GM18519 (cell line): ENCODE data around the gene KEAP1.

Experiments used
- ATAC-seq: cut with Tn5 transposase; IDR thresholded peaks from one replicate; pipeline ENCODE4 v1.9.1; 2021; ENCODE audit warnings: mild to moderate bottlenecking, moderate library complexity; ENCODE audit not compliant: unreplicated experiment, low FRiP score

The KEAP1 gene

DNA sequence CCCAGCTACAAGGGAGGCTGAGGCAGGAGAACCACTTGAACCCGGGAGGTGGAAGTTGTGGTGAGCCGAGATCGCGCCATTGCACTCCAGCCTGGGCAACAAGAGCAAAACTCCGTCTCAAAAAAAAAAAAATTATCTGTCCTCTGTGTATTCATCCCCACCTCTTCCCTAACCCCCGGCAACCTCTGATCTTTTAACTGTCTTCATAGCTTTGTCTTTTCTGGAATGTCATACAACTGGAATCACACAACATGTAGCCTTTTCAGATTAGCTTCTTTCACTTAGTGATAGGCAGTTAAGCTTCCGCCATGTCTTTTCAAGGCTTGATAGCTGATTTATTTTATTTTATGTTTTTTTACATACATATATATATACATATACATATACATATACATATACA lies 22.5 kb upstream of the KEAP1 start:
- no peak for ATAC-seq

DNA sequence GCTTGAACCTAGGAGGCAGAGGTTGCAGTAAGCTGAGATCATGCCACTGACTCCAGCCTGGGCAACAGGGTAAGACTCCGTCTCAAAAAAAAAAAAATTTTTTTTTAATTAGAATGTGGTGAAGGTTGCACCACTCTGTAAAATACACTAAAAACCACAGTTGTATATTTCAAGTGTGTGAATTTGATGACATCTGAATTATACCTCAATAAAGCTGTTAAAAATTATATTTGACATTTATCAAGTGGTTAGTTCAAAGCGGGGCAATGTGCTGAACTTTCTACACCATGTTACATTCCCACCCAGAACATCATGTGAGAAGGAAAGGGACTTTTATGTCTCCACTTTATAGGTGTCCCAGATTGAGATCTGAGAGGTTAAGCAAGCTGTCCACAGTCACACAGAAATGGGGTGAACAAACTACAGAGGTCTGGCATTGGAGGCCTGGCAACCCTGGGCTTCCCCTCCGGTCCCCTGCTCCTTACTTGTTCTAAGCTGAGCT lies 20.0 kb upstream of the KEAP1 start:
- ATAC-seq: no peak

DNA sequence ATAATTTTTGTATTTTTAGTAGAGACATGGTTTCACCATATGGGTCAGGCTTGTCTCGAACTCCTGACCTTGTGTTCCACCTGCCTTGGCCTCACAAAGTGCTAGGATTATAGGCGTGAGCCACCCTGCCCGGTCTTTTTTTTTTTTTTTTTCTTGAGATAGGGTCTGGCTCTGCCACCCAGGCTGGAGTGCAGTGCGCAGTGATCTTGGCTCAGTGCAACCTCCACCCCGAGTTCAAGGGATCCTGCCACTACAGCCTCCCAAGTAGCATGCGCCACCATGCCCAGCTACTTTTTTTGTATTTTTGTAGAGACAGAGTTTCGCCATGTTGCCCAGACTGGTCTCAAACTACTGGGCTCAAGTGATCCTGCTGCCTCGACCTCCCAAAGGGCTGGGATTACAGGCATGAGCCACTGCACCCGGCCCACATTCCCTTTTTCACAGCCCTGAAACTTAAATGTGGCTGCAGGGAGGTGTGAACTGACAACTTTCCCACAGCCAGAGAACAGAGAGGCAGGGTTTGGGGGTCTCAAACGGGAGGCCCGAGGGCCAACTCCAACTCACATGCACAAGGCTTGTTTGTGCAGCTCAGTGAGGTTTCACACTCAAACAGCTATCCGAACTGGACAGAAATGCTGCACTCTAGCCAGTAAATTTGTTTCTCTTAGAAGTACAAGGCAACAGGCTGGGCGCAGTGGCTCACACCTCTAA lies 18.5 kb upstream of the KEAP1 start:
- no peak for ATAC-seq

DNA sequence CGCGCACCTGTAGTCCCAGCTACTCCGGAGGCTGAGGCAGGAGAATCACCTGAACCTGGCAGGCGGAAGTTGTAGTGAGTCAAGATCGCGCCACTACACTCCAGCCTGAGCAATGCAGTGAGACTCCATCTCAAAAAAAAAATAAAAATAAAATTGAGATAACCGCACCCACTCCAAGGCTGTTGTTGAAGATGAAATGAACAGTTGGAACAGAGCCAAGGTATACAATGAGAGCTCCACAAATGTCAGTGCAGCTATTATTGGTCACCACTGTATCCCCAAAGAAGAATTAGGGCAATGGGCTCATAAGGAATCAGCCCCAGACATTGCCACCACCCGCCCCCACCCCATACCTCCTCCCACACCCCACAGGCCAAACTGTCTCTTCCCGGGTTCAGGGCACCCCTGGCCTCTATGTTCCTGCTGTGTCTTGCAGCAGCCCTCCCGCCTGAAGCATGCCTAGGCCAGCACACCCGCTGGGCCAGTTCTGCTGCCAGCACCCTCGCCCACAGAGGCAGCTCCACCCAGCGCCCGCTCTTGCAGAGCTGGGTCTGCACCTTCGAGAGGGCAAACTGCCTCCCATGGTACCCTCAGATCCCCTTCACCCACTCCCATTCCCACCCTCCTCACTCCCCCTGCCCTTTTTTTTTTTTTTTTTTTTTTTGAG lies 17.6 kb upstream of the KEAP1 start:
- no peak for ATAC-seq

DNA sequence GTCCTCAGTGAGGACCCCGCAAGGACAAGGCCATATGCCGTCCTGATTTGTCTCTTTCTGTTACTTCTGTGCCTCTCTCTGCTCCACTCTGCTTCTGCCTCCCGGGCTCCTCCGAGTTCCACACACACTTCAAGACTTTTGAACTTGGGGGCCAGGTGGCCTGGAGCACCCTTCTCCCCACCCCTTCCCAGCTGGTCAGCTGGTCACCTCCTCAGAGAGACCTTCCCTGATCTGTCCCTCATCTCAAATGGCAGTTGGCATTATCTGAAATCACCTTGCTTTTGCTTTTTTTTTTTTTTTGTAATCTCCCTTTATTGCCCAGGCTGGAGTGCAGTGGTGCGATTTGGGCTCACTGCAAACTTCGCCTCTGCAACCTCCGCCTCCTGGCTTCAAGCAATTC lies 16.3 kb upstream of the KEAP1 start:
- no peak for ATAC-seq

DNA sequence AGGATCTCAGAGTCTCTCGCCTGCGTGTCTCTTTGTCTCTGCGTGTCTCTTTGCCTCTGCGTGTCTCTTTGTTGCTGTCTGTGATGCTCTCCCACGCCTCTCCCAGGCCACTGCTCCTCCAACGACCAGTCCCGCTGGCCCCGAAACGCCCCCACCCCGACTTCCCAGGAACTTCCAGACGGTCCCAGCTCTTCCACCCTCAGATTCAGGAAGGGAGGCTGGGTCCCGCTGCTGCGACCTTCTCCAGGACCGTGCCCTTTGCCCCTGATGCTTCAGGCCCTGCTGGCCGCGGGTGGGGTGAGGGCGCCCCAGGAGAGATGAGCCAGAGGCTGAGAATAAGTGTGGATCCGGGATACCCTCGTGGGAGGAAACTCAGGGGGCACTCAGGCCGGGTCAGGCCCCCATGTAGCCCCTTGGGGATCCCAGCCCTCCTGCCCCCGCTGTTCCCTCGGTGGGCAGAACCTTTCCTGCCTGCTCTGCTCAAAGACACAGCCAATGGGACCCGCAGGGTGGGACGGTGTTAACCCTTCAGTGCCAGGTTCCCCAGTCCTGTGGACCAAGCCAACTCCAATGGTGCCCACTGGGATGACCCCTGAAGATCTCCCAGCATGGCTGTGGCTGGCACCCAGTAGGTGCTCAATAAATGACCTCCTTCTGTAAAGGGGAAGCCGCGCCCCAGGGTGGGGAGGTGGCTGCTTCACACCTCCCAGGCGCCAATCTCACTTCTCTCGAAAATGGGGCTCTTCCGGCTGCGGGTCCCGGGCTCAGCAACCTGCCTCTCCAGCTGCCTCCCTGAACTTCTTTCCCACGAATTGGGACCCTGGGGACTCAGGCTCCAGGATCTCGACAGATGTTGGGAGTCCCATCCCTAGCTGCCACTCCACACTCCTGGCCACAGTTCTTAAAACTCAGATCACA lies 15.5 kb upstream of the KEAP1 start:
- no peak for ATAC-seq

DNA sequence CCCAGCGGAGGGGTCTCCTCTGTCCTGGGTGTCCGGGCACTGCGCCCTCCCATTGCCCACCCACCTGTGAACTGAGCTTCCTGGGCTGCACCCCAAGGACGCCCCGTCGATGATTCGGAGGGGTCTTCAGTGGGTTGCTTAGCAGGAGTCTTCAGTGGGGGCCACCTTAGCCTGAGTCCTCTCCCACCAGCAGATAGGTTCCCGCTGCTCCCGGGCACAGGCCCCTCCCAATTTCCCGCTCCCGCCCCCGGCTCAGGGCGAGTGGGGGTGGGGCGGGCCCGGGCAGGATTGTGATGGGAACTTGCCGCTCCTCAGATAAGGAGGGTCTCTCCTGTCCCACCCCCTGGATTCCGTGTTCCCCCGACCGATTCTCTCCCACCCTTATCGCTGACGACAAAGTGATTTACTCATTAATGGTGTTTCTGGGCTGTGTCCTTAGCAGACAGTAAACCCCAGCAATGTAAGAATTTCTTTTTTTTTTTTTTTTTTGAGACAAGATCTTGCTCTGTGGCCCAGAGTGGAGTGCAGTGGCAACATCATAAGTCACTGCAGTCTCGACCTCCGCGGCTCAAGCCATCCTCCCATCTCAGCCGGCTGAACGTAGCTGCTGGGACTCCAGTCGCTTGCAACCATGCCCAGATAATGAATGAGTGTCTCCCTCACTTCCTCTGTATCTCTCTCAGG lies 14.7 kb upstream of the KEAP1 start:
- ATAC-seq: no peak

DNA sequence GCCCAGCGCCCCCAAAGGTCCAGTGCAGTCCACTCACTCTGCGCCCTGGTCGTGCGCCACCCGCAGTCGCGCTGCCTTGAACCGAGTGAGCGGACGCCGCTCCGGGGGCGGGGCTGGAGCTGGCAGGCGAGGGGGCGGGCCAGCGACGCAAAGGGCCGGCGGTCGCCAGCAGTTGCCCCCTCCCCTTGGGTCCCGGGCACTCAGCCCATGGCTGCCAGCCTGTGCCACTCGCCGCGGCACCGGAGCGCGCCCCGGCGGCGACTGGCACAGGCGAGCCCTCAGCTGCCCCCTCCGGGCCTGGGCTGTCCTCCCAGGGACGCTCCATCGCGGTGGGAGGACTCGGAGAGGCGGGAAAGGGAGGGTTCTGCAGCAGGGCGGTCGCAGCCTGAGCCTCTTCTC lies 14.2 kb upstream of the KEAP1 start, which contains the start of gene S1PR5:
Gene S1PR5 (minus strand): TSS at position 87 of the 399 bp plus-strand sequence. CDS start 2,436 bp downstream, outside the sequence.
- no peak for ATAC-seq

DNA sequence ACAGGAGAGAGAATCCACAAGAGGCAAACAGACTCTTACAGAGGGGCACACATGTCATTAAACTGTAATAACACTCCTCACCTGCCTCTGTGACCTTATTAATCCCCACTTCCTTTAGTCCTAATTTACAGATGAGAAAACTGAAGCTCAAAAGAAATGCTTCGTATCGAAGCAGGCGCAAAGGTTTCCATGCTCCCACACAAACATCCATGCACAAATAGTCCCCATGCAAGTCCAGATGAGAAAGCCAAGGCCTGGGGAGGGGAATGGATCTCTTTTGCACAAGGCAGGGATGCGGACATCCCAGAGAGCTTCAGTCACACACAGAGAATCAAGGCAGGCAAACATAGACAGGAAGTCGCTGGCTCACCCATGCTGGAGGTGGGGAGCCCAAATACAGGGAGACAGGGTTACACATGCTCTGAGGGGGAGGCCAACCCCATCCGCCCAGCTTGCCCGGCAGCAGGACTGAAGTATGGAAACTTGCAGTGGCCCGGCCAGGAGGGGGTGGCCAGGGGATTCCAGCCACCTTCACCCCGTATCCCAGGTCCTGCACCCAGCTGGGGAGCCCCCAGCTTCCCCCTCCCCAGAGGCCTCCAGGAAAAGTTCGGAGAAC lies 13.6 kb upstream of the KEAP1 start:
- no peak for ATAC-seq

DNA sequence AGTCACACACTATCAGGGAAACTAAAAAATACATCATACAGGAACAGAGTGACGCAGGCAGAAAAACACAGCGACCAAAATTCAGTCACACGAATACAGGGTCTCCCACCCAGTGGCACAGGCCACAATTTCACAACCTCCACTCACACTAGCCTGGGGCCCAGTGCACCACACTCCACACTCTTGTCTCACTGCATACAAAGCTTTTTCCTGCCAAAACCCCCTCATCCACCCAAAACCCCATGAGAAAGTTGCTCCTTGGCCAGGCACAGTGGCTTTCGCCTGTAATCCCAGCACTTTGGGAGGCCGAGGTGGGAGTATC lies 12.9 kb upstream of the KEAP1 start:
- no peak for ATAC-seq

DNA sequence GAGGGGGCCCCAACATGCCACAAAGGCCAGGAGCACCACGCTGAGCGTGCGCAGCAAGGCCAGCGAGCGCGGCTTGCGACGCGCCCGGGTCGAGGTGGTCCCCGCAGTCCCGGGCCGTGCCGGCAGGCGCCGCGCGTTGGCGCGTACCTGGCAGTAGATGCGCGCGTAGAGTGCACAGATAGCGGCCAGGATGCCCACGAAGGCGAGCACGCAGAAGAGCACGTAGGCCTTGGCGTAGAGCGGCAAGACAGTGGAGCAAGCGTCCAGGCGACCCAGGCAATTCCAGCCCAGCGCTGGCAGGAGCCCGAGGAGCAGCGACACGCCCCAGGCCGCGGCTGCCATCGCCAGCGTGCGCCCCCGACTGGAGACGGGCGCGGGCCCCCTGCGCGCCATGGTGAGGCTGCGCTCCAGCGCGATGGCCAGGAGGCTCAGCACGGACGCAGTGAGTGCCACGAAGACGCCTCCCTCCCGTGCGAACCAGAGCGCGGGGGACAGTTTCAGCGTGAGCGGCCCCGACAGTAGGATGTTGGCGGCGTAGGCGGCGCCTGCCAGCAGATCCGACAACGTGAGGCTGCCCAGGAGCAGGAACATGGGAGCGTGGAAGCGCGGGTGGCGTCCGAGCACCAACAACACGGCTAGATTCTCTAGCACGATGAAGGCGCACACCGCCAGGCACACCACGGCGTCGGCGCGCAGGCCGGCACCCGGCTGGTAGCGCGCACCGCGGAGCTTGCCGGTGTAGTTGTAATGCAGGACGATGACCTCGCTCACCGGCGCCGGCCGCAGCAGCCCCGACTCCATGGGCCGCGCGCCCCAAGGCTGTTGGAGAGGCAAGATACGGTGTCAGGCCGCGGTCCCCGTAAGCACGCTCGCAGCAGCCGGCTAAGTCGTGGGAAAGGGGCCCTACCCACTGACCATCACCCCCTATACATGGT lies 11.3 kb upstream of the KEAP1 start:
- no peak for ATAC-seq

DNA sequence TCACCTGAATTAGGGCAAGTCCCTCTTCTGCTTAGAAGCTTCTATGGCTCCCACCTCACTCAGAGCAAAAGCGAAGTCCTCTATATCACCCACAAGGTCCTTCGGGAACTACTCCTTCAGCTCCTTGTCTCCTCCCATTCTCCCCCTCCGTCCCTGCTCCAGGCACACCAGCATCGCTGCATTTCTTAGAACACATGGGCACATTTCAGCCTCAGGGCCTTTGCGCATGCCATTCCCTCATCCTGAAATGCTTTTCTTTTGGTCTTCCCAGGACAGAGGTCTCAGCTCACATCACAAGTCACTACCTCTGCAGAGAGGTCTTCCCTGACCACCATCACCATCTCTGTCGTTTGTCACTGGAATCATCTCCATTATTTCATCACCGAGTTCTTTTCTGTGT lies 10.1 kb upstream of the KEAP1 start:
- ATAC-seq: no peak

DNA sequence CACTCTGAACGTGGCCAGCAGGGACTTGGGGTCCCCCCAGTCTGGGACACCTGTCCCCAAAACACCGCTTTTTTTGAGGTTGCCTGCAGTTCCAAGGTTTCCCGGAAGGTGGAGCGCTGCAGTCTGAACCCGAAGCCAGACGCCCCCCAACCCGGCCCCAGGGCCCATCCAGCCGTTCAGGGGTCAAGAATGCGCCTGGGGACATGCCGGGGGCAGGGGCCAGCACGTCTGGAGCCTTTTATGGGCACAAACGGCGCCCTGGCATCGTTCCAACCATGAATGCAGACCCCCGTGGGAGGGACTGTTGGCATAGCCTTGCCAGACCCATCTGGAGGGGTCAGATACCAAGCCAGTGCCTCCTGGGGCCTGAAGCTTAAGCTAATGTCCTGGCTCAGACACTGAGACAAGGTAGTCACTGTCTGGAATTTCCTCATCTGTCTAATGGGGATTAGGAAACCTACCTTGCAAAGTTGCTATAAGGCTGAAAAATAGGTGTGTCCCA lies 7.2 kb upstream of the KEAP1 start:
- no peak for ATAC-seq

DNA sequence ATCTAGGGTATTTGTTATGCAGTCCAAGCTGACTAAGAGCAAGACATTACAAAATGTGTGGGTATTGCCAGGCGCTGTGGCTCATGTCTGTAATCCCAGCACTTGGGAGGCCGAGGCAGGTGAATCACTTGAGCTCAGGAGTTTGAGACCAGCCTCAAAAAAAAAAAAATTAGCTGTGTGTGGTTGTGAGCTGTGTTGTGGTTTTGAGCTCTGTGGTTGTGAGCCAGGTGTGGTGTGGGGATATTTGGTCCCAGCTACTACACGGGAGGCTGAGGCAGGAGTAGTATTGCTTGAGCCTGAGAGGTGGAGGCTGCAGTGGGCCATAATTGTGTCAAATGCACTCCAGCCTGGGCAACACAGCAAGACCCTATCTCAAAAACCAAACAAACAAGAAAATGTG lies 5.6 kb upstream of the KEAP1 start:
- ATAC-seq: no peak

DNA sequence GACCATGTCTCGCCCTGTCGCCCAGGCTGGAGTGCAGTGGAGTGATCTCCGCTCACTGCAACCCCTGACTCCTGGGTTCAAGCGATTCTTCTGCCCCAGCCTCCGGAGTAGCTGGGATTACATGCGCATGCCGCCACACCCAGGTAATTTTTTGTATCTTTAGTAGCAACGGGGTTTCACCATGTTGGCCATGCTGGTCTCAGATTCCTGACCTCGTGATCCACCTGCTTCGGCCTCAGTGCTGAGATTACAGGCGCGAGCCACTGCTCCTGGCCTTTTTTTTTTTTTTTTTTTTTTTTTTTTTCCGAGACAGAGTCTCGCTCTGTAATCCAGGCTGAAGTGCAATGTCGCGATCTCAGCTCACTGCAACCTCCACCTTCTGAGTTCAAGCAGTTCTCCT lies 4.9 kb upstream of the KEAP1 start:
- ATAC-seq: no peak

DNA sequence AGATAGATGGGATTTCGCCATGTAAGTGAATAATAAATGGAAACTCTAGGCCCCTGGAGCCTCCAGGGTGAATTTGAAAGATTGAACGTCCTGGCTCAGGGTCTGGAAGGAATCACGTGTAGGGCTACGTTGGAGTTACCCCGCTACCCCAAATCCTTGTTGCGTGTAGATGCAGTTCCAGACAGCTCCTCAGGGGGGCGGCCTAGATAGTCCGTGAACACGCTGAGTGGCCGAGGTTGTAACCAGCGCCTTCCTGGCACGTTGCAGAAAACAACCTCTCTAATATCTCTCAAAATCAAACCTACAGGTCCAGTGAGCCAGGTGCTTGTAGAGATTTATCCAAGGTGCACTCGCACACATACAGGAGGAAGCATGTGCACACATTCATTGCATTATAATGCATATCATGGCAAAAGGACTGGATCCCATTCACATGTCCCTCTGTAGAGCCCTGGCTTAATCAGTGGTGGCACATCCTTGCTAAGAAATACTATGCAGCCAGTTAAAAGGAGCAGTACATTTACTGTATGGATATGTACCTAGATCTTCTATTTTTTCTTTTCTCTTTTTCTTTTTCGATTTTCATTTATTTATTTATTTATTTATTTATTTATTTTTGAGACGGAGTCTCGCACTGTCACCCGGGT lies 2.5 kb upstream of the KEAP1 start:
- ATAC-seq: no peak

DNA sequence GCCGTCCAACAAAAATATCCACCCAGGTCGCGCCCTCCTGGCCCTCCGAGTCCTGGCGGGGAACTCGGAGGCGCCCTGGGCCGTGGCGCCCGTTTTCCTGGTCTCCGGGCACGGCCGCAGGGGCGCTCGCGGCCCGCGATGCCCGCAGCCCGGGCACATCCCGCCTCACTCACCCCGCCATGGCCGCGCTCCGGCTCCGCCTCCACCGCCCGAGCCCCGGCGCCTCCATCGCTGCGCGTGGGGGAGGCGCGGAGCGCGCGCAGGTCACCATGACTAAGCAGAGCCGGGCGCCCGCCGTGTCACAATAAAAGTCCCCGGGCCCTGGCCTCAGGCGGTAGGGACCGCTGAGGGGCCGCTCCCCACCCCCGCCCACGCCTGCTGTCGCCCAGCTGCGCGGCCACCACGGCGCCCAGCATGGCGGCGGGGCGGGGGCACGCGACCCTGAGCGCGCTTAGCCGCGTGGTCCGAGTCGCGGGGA lies 593 bp downstream of the KEAP1 start:
- ATAC-seq: peak; percentile 68

DNA sequence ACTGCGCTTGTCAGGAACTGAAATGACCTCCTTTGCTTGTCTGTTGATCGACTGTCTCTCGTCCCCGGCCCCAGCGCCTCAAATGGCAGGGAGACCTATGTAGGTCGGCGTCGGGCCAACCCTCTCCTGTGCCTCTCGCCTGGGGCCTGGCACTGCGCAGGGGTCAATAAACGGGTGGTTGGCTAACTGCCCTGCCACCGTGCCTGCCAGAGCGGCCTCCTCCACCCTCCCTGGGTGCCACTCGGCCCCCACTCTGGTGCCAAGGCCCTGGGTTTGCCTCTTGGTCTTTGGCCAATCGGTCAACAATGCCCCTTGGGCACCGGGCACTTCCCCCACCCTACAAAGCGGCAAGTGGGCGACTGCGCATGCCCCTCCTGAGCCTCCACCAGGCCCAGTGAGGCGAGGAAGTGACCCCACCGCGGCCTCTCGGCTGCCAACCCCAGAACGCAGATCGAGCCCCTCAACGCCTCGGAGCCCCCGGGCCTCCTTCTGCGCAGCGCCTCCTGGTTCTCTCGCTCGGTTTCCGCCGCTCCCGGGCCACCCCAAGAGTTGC lies 1.1 kb downstream of the KEAP1 start:
- ATAC-seq: no peak
